Heart right ventricle (tissue), 16 donors: Measurements from ENCODE around the gene USP24. TPM values are rescaled to one million over a fixed set of nuclear protein-coding genes. Genes with fewer than 3 reads are reported as not detected.

Source experiments
- ATAC-seq, 8 donors: fragments of 200-7000 bp; cut with Tn5 transposase; one replicate each; pipeline ENCODE4 v1.9.1; 2020; ENCODE audit warnings: mild to moderate bottlenecking in 8 of 8, moderate library complexity in 8 of 8, moderate number of reproducible peaks in 1 of 8
- DNase-seq, 2 donors: peaks; one replicate each; pipeline ENCODE4 v3.0.0-alpha.2; 2020
- H3K27ac ChIP-seq, 10 donors: fragments of 200-600 bp; sonication (generic) in 2 of 10; one replicate each; pipeline versions ENCODE4 v1.5.0 to v1.8.0; 2020 to 2022; ENCODE audit warnings: mild to moderate bottlenecking in 3 of 10
- H3K27me3 ChIP-seq, 7 donors: fragments of 200-600 bp; one replicate each; pipeline ENCODE4 v1.8.0; 2021 to 2022; ENCODE audit warnings: mild to moderate bottlenecking in 2 of 7
- H3K36me3 ChIP-seq, 9 donors: fragments of 200-600 bp; sonication (generic) in 1 of 9; one replicate each; pipeline versions ENCODE4 v1.5.0 to v1.8.0; 2020 to 2022; ENCODE audit warnings: mild to moderate bottlenecking in 2 of 9
- H3K4me1 ChIP-seq, 9 donors: fragments of 200-600 bp; sonication (generic) in 1 of 9; one replicate each; pipeline versions ENCODE4 v1.5.0 to v1.8.0; 2020 to 2022; ENCODE audit warnings: mild to moderate bottlenecking in 4 of 9
- H3K4me3 ChIP-seq, 10 donors: fragments of 200-600 bp; sonication (generic) in 2 of 10; one replicate each; pipeline versions ENCODE4 v1.5.0 to v1.8.0; 2020 to 2022; ENCODE audit warnings: mild to moderate bottlenecking in 7 of 10, moderate library complexity in 2 of 10
- H3K9me3 ChIP-seq, 11 donors: fragments of 200-600 bp in 10 of 11; sonication (generic) in 2 of 11; one replicate each; pipeline versions ENCODE4 v1.5.0 to v1.8.0; 2013 to 2022; ENCODE audit warnings: mild to moderate bottlenecking in 2 of 11, control low read depth in 1 of 11, moderate library complexity in 1 of 11
- CTCF ChIP-seq, 9 donors: fragments of 200-600 bp; sonication (generic) in 2 of 9; IDR thresholded peaks; one replicate each; pipeline versions ENCODE4 v1.5.0 to v1.8.0; 2021 to 2022; ENCODE audit warnings: antibody characterized with exemption in 9 of 9, mild to moderate bottlenecking in 5 of 9, moderate library complexity in 1 of 9
- WGBS, 2 donors: extraction: QIAGEN DNeasy Blood & Tissue Kit; methylation state at CpG; one replicate each; pipeline ENCODE4 v1.1.7; 2013; ENCODE audit warnings: inconsistent platforms in 1 of 2; 5-methylcytosine and 5-hydroxymethylcytosine counted together
- intact Hi-C, 10 donors: fragments of 100-400 bp; cut with DNase I; formaldehyde crosslinking; loops; one replicate each; pipeline versions ENCODE4 v1.11.1 to v1.14.2; 2022
- polyA plus RNA-seq, 2 donors: library from polyadenylated mRNA; stranded (reverse); fragments of 200-250 nt; gene quantifications; one replicate each; pipeline ENCODE4 v1.2.3, GENCODE V29; 2013
- total RNA-seq, 10 donors: library from RNA; stranded (reverse); fragmentation: NEBNext Ultra II Directional in 3 of 10; extraction: Animal tissue kit (Norgen Biotek cat#: 25700) in 3 of 10; gene quantifications; one replicate each; pipeline versions ENCODE4 v1.2.1 to v1.2.4, GENCODE V29; 2021 to 2023
- donor health status: Arrhythmogenic right ventricular cardiomyopathy.
- donor health status: ischemic (EF 13 %, LVEDD 7.1; RV severe dilation, severe dysfunction).
- donor health status: healthy with polysubstance abuse.
- donor health status: DM: no; HTN: yes; CAD: no.
- donor health status: DM: no; HTN: no; CAD: no.
- donor health status: ischemic (EF 25% LVEDD 6.9; RV normal size, moderate dysfunction).
- donor health status: ischemic (EF 25% LVEDD 5.7; RV mildly dilated, moderate dysfunction).
- donor health status: healthy.
- donor health status: DM: yes; HTN: yes; CAD: no.
- donor health status: Ischemic cardiomyopathy.
- donor health status: ischemic (EF 35%, LVEDD 5.7; RV mildly dilated, moderate dysfunction).
- donor health status: nonischemic (EF 11% LVEDD 7.7; RV severe dilation, severe dysfunction).
- donor health status: DM: yes; HTN: yes; CAD: no.
- donor health status: PGD.
- donor health status: ischemic (EF 29% LVEDD 5.4; RV normal size, mild dysfunction).
- donor health status: nonischemic (EF 23%, LVEDD 6.1; RV moderate dilation, normal function).

The USP24 gene
- total and polyA plus RNA-seq, 12 donors: 7.1 to 49.7 (median 41.3) TPM

- Histone ChIP-seq H3K9me3 (no peaks in the 10 kb centered on the region), H3K4me1 (peaks cover 0 to 40% (median 13%) of the 10 kb centered on the region in 9 donors), H3K4me3 (no peak overlapping the region), H3K27ac (no peak overlapping the region), H3K36me3 (no peaks in the 10 kb centered on the region), H3K27me3 (no peaks in the 10 kb centered on the region)
- ATAC-seq (peak in 4 of 8 donors; percentile 16 to 24 (median 17)), DNase-seq (no peak)
- TF ChIP-seq CTCF (IDR thresholded peaks at IDR 0.05): no peak
- intact Hi-C loops: no loop called here
- WGBS, 2 donors: 52 to 58% methylated on average over 9 of the region's 9 CpGs
Measured at GRCh38 chr1:55050283-55050682, 164.9 kb downstream of the USP24 start.

- Histone ChIP-seq H3K27ac (no peak overlapping the region), H3K9me3 (no peaks in the 10 kb centered on the region), H3K4me3 (no peak overlapping the region), H3K27me3 (no peaks in the 10 kb centered on the region), H3K36me3 (no peaks in the 10 kb centered on the region), H3K4me1 (peaks cover 0 to 40% (median 13%) of the 10 kb centered on the region in 9 donors)
- 11 to 13% methylated on average over 9 of the region's 9 CpGs for WGBS, 2 donors
- intact Hi-C loops: no loop called here
- peak in 1 of 2 donors; percentile 58 for DNase-seq
- TF ChIP-seq CTCF (IDR thresholded peaks at IDR 0.05): no peak
- peak in 7 of 8 donors; percentile 4 to 69 (median 42) for ATAC-seq
Measured at GRCh38 chr1:55049914-55050278, 165.3 kb downstream of the USP24 start.

GRCh38 chr1:55049271-55049913 is 165.8 kb downstream of the USP24 start:
- peak in 3 of 8 donors; percentile 4 to 11 (median 8) for ATAC-seq

More at GRCh38 chr1:55049271-55049913, 165.8 kb downstream of the USP24 start:
- Histone ChIP-seq H3K36me3 (no peaks in the 10 kb centered on the region), H3K4me1 (peaks cover 0 to 40% (median 13%) of the 10 kb centered on the region in 9 donors), H3K4me3 (no peak overlapping the region), H3K27me3 (no peaks in the 10 kb centered on the region), H3K9me3 (no peaks in the 10 kb centered on the region), H3K27ac (no peak overlapping the region)
- no peak for DNase-seq
- 67 to 70% methylated on average over 9 of the region's 9 CpGs for WGBS, 2 donors
- no peak for TF ChIP-seq CTCF (IDR thresholded peaks at IDR 0.05)
- intact Hi-C loops: no loop called here
